DMS 273 (cell line): ENCODE results near the gene CIB1.
A peak's percentile ranks its signal among the peaks of the same experiment; 100 is the strongest.

Experiments used
- DNase-seq: peaks from one replicate; lab custom pipeline; 2025; ENCODE audit not compliant: unreplicated experiment; lab: John Stamatoyannopoulos, UW

Gene CIB1

DNA sequence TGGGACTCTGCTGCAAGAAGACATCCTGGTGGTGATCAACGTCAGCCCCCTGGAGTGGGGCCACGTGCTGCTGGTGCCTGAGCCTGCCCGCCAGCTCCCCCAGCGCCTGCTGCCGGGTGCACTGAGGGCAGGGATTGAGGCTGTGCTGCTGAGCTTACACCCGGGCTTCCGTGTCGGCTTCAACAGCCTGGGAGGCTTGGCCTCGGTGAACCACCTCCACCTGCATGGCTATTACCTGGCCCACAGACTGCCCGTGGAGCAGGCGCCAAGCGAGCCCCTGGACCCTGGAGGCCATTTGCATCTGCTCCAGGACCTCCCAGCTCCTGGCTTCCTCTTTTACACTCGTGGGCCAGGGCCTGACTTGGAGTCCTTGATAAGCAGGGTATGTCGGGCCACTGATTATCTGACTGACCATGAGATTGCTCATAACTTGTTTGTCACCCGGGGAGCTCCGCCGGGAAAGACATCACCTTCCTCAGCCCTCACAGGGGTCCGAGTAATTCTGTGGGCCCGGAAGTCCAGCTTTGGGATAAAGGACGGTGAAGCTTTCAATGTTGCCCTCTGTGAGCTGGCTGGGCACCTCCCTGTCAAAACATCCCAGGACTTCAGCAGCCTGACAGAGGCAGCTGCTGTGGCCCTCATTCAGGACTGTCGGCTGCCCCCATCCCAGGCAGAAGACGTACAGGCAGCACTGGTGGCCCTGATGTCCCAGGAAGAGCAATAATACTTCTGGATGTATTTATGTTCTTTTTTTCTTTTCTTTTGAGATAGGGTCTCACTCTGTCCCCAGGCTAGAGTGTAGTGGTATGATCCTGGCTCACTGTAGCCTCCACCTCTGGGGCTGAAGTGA, 7.8 kb upstream of the CIB1 start:
- peak; percentile 47 for DNase-seq

DNA sequence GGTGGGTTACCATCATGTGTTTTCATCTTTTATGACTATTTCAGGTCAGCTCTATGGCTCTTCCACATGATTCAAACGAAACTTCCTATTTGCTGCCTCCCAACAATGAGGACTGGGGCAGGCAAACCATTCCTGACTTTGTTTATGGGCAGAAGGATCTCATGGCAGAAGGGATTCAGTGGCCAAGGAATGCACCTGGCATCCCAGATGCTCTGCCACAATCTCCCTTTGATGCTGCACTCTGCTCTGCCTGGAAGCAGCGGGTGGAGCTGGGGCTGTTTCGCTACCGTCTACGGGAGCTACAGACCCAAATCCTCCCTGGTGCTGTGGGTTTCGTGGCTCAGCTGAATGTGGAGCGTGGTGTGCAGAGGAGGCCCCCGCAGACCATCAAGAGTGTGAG, 7.1 kb upstream of the CIB1 start:
- peak; percentile 63 for DNase-seq

DNA sequence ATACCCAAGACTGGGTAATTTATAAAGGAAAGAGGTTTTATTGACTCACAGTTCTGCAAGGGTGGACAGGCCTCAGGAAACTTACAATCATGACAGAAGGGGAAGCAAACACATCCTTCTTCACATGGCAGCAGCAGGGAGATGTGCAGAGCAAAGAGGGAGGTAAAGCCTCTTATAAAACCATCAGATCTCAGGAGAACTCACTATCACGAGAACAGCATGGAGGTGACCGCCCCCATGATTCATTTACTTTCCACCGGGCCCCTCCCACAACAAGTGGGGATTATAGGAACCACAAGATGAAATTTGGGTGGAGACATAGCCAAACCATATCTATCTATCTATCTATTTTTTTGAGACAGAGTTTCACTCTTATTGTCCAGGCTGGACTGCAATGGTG, 5.6 kb upstream of the CIB1 start:
- DNase-seq: no peak

DNA sequence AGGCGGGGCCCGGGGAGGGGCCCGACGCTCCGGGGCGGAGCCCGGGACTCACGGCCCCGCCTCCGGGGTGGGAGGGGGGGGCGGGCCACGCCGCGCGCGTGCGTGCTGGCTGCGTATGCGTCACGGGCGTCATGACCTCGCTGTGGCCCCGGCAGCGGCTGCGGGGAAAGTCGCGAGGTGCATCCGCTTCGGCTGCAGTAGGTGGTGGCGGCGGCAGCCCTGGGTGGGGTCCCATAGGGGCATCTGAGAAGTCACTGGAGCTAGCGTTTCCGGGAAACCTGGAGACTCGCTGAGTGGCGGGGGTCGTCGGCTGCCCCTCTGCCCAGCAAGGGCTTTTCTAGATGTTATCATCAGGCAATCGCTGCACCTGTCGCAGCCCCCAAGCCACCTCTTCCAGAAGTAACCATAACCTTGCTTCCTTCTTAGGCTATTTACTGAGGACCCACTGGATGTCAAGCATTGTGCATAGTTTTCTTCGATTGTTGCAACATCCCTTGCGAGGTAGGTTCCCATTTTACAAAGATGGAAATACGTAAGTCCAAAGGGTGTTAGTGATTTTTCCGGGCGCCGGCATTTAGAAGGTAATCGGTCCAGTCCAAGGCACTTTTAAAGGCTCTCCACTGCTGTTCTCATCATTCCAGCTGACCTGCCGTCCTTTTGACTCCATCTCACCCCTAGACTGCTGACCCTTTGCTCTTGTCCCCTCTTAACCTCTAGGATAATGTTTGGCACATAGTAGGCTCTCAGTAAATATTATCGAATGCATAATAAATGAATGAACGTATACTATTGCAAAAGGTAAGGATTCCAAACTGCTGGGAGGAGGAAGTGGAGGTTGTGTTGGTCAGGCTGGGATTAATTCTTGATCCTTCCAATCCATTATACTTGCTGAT, 601 bp upstream of the CIB1 start, which contains the start of gene GDPGP1:
TSS of gene GDPGP1 (plus strand) at position 114 of the 893 bp plus-strand sequence. CDS start 6,700 bp downstream, outside the sequence.
- DNase-seq: peak; percentile 38

DNA sequence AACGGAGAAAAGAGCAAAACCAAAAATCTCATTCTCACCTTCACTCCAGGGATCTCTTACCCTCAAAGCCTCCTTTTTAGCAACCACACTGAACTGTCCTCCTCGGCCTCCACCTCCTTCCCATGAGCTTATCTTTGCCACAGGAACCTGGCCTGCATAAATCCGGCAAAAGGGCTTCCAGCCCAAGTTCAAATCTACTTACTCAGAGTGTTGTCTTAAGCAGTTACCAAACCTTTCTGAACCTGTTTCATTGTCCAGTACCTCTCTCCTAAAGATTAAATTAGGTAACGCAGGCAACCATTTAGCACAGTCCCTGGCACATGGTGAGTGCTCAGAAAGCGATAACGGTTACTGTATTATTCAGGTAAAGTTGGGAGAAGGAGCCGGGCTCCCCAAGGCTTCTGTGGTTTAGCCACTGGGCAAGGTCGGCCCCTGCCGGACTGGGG, 777 bp downstream of the CIB1 start:
- DNase-seq: no peak

DNA sequence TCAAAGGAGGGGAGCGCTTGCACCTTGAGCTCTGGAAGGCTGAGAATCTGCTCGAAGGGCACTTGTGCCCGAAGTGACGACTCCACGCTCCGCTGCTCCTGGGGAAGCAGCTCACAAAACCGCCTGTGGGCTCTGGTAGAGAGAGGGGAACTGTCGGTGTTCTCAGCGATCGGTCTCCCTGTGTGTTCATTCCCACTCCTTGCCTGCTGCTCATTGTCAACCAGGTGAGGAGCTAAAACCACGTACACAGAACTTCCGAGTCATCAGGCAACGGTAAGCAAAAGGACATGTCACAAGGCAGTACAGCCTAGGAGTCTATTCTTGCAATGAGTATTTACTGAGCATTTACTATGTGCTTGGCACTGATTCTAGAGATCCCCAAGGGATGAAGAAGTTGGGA, 1.5 kb downstream of the CIB1 start:
- no peak for DNase-seq

DNA sequence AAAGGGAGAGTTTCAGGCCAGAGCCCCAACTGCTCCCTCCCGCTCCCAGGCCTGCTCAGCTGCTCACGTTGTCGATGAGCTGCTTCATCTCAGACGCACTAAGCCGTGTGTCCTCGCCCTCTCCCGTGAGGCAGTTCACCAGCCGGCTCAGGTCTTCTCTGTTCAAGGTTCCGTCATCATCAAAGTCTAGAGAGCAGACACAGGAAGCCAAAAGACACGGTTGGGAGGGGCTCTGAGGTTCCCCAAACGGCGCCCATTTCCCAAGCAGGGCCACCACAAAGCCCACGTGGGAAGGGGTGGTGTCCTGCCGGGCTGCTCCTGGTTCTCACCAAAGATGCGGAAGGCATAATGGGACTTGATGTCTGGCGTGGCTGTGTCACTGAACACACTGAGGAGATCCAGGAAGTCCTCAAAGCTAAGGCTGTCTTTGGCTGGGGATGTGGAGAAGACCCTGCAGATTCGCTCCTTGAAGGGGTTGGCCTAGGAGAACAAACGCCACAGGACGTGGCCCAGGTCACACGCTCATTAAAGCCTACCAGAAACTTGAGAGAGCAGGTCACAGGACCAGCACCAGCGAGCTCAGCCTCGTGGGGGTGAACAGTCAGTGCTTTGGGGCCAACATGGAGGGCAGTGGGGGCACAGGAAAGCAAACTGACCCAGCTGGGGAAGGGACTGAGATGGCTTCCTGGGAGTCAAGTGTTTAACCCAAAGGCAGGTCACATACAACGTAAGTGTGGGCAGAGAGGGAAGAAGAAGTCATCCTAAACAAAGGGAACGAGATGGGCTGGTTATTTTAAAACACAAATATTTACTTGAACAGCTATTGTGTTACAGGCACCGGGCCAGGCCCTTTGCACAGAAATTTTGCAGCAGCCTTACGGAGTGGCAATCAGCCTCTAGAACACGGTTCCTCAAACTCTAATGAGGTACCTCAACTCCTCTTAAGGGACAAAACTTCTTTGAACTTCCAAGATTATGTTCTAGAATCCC, 2.4 kb downstream of the CIB1 start:
- DNase-seq: no peak

DNA sequence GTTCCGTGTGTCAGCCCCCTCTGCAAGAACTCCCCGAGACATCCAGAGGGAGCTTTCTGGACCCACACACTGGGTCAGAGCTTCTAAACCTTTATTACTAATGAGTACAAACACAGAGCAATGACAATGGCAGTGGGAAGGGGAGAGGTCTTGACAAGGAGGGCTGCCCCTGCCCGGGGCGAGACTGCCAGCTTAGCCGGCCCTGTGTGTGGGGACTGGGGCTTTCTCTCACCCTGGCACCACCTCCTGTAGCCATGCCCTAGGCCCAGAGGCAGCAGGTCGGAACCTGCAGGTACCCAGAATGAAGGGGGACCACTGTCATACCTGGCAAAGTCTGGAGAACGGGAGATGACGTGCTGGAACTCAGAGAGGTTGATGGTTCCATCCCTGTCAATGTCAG, 3.1 kb downstream of the CIB1 start:
- DNase-seq: no peak

DNA sequence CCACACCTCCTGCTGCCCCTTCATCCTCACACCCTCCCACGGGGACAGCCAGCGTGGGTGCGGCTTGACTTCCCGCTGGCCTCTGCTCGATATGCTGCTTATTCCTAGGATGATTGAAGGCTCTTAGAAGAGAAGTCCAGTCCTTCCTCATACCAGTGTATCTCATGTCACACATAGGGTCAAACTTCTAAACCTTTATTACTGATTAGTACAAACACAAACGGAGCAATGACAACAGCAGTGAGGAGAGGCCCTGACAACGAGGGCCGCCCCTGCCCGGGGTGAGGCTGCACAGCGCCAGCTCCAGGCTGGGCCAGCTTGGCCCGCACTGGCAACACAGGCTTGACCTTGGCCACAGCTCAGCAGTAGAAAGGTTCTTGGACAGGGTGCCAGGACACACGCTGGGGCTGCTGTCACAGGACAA, 3.7 kb downstream of the CIB1 start:
- no peak for DNase-seq

DNA sequence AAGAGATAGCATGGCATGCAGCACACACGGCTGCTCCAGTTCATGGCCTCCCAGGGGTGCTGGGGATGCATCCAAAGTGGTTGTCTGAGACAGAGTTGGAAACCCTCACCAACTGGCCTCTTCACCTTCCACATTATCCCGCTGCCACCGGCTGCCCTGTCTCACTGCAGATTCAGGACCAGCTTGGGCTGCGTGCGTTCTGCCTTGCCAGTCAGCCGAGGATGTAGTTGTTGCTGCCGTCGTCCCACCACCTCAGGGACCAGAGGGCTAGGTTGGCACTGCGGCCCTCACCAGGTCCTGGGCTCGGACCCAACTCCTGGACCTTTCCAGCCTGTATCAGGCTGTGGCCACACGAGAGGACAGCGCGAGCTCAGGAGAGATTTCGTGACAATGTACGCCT, 4.8 kb downstream of the CIB1 start:
- no peak for DNase-seq

DNA sequence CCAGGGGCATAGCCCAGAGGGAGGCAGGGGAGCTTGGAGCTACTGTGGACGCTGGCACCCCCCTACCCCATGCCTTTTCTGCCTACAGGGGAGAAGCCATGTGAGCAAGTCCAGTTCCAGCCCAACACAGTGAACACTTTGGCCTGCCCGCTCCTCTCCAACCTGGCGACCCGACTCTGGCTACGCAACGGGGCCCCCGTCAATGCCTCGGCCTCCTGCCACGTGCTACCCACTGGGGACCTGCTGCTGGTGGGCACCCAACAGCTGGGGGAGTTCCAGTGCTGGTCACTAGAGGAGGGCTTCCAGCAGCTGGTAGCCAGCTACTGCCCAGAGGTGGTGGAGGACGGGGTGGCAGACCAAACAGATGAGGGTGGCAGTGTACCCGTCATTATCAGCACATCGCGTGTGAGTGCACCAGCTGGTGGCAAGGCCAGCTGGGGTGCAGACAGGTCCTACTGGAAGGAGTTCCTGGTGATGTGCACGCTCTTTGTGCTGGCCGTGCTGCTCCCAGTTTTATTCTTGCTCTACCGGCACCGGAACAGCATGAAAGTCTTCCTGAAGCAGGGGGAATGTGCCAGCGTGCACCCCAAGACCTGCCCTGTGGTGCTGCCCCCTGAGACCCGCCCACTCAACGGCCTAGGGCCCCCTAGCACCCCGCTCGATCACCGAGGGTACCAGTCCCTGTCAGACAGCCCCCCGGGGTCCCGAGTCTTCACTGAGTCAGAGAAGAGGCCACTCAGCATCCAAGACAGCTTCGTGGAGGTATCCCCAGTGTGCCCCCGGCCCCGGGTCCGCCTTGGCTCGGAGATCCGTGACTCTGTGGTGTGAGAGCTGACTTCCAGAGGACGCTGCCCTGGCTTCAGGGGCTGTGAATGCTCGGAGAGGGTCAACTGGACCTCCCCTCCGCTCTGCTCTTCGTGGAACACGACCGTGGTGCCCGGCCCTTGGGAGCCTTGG, 5.6 kb downstream of the CIB1 start:
- no peak for DNase-seq

DNA sequence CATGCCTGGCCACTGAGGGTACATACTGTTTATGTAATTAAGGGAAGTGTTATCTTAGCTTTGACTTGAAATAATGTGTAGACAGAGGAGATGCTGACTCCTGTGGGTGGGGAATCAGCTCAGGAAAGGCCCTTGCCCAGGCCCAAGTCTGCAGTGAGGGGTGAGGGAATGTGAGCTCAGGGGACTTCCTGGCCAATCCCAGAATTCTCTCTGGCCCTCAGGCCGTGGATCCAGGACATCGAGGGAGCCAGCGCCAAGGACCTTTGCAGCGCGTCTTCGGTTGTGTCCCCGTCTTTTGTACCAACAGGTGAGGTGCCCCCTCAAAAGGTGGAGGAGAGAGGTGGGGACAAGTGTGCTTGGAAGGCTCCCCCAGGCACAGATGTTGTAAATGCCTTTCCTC, 6.4 kb downstream of the CIB1 start:
- DNase-seq: no peak

DNA sequence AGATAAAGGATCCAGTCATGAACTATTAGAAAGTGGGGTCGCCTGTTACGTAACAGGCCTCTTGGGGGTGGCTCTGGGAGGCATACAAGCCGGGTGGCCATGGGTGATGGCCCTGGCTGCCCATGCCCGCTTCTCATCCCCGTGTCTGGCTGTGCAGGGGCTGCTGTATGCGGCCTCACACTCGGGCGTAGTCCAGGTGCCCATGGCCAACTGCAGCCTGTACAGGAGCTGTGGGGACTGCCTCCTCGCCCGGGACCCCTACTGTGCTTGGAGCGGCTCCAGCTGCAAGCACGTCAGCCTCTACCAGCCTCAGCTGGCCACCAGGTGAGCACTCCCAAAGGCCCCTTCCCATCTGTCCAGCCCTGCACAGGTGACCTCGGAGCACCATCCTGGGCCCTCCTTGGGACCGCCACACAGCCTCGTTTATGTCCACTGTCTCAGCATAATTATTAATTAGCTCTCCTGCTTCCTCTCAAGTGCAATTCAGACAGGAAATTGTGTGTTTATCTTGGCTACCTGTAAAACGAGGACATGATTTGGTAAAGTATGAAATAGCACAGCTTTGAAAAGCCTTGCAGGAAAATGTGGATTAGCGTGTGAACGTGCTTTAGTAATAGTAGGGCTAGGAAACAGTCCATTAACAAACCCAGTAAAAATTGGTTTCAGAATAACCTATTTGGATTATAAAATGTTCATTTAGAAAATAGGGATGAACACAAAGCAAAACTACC, 8.1 kb downstream of the CIB1 start:
- no peak for DNase-seq

DNA sequence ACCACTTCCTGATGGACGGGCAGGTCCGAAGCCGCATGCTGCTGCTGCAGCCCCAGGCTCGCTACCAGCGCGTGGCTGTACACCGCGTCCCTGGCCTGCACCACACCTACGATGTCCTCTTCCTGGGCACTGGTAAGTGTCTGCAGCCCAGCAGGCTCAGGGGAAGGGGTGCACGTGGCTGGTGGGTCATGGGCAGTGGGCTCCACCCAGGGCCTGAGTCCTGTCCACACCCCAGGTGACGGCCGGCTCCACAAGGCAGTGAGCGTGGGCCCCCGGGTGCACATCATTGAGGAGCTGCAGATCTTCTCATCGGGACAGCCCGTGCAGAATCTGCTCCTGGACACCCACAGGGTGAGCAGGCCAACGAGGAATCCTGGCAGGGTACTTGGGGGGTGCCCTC, 8.7 kb downstream of the CIB1 start:
- DNase-seq: no peak

DNA sequence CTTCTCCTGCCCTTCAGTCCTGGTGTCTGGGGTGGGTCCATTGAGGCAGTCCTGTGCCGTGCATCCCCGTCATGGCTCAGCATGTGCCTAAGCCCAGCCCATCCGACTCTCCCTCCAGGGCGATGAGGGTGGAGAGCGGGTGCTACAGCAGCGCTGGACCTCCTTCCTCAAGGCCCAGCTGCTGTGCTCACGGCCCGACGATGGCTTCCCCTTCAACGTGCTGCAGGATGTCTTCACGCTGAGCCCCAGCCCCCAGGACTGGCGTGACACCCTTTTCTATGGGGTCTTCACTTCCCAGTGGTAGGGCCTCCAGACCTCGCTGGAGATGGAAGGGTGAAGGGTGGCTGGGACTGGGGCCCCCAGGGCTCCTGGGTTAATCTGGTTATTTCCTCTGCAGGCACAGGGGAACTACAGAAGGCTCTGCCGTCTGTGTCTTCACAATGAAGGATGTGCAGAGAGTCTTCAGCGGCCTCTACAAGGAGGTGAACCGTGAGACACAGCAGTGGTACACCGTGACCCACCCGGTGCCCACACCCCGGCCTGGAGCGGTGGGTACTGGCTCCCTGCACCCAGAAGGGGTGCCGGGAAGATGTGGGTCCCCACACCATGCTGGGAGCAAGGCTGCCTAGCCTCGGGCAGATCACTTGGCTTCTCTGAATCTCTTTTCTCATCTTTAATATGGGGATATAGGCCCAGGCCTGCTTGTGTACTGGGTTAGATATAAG, 10.1 kb downstream of the CIB1 start:
- DNase-seq: no peak

DNA sequence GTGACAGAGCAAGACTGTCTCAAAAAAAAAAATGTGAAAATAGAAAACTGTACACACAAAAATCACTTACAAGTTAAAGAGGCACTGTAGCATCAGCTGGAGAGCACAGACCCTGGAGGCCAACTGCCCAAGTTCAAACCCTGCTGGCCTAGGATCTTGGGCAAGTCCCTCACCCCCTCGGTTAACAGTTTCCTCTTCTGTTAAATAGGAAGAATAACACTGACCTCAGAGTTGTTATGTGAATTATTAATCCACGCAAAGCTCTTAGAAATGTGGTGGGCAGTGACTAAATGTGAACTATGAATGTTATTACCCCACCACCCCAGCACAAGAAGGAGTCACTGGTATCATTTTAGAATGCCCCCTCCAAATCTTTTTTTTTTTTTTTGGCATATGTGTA, 11.2 kb downstream of the CIB1 start:
- no peak for DNase-seq

DNA sequence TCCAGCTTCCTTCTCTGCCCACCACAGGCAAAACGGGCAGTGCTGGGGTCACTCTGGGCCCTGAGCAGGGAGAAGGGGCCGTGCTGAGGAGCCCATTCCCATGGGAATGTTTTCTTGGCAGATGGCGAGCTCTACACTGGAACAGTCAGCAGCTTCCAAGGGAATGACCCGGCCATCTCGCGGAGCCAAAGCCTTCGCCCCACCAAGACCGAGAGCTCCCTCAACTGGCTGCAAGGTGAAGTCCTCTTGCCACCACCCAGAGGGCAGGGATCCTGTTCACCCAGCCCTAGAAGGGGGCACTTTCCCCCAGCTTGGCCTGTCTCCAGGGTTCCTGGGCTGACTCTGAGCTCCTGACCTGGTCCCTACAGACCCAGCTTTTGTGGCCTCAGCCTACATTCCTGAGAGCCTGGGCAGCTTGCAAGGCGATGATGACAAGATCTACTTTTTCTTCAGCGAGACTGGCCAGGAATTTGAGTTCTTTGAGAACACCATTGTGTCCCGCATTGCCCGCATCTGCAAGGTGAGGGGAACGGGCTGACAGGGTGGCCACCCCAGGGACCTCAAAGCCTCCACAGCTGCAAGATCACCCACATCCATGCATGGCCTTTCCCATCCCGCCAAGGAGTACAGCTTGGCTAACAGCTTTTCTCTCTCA, 12.4 kb downstream of the CIB1 start:
- peak; percentile 83 for DNase-seq
